ENCODE data around the gene VAMP8.
"Not testable (repeated sequence)": the region's sequence is repeated elsewhere in the genome, so short reads cannot be mapped to it uniquely, and the experiment has no call there.

VAMP8 gene

DNA sequence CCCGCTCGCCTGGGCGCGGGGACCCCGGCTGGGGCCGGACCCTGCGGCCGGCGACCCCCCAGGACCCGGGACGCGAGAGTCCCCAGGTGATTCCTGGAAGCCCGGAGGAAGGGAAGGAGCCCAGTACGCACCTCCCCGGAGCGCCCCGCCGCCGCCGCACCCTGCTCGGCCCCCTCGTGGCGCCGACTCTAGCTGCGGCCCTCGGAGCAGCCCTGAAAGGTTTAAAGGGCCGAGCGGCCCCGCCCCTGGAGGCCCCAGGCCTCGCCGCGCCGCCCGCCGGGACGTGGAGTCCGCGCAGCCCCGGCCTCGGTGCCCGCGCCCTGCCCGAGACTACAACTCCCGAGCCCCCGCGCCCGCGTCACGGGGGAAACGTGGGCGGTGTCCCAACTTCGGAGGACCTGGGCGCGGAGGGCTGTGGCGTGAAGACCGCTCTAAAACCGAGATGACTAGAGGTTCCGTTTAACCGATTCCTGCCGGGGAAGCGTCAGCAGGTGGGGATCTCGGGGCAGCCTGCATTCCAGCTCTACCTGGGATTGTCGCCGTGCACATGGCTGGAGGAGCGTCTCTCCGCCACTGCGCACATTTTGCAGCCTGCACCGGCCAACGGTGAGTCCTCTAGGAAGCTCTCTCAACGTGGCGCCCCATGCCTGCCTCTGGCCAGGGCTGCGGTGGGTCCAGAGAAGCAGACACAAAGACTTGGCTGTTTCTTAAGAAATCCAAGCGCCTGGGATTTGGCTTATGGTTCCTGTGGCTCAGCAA is 25.3 kb downstream of the VAMP8 start, which contains the start of gene TMEM150A:
Gene TMEM150A, minus strand, starts transcription at position 223 of the 759 bp plus-strand sequence. CDS start 750 bp downstream, outside the sequence.
- TF ChIP-seq ZFX (IDR thresholded peaks at IDR 0.05): peak; percentile 51
- TF ChIP-seq, protein P1, sequence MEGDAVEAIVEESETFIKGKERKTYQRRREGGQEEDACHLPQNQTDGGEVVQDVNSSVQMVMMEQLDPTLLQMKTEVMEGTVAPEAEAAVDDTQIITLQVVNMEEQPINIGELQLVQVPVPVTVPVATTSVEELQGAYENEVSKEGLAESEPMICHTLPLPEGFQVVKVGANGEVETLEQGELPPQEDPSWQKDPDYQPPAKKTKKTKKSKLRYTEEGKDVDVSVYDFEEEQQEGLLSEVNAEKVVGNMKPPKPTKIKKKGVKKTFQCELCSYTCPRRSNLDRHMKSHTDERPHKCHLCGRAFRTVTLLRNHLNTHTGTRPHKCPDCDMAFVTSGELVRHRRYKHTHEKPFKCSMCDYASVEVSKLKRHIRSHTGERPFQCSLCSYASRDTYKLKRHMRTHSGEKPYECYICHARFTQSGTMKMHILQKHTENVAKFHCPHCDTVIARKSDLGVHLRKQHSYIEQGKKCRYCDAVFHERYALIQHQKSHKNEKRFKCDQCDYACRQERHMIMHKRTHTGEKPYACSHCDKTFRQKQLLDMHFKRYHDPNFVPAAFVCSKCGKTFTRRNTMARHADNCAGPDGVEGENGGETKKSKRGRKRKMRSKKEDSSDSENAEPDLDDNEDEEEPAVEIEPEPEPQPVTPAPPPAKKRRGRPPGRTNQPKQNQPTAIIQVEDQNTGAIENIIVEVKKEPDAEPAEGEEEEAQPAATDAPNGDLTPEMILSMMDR (conservative IDR thresholded peaks at IDR 0.05): no peak; the same call in 1 of the 2 replicates
- peak within 1 kb of the TSS; percentile 69 for H3K27ac ChIP-seq

DNA sequence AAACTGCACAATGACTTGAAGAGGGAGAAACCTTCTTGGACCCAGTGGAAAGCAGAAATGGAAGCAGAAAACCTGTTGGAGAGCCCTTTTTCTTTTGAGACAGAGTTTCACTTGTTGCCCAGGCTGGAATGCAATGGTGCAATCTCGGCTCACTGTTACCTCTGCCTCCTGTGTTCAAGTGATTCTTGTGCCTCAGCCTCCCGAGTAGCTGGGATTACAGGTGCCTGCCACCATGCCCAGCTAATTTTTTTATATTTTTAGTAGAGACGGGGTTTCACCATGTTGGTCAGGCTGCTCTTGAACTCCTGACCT is 26.7 kb downstream of the VAMP8 start:
- H3K27ac ChIP-seq: not testable (repeated sequence)

DNA sequence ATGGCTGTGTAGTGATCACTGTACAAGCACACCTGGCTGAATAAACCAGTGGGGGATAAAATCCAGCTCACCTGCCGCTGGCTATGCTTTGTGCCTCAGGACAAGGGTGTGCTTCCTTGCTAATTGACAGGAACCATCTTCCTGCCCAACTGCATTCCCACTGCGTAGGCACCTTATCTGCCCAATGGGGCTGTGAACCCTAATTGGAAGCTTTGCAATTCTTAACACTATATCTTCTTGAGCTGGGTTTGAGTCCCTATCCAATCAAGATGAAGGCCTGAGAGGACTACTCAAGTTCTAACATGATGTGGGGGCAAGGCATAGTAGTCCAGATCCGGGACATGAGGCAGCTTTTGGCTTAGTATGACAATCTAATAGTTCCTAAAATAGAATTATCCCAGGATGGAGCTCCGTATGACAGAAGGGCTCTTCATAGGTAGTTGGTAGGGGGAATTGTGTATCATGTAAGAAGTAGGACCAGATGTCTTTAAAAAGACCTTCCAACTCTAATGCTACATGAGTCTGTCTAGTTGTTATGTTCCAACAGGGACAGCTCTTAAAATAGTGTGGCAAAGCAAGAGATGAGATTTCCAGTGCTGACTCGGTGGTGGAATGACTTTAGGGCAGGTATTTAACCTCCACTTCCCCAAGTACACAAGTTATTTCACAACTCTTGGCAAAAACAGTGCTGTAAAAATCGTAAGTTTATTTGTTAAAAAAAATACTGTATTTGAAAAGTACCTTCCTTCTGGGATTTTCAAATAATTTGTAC is 27.4 kb downstream of the VAMP8 start:
- TF ChIP-seq, protein P1 (conservative IDR thresholded peaks at IDR 0.05): no peak
- no peak for TF ChIP-seq ZFX (IDR thresholded peaks at IDR 0.05)
- H3K27ac ChIP-seq: no peak overlapping the region

DNA sequence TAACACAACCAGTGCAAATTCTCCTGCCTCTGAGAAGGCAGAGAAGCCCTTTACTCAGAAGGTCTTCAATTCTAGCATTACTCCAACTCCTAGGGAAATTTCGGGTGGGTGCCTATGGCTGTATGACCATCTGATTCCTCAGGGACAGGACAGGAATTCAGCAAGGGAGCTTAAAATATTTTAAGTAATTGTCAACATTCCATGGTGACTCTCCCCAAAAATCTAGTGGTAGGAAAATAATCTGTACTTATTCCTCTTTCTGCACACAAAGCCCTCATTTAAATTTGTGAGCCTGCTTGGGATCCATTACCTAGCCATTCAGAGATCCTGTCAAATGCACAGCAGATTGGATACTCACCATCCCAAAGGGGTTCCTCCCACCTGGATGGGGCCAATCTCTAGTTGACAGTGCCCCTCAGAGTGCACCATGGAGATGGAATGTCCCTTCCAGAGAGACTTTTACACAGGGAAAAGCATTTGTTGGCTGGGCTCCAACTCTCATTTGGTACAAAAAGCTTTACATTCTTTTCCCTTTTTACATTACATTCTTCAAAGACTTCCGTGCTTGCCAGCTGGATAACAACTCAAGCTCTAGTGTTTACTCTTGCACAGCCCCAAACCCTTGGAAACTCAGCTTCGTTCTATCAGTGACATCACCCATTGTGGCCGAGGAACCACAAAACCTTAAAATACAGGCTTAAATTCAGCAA is 28.2 kb downstream of the VAMP8 start:
- TF ChIP-seq ZFX (IDR thresholded peaks at IDR 0.05): no peak
- TF ChIP-seq, protein P1 (conservative IDR thresholded peaks at IDR 0.05): no peak
- no peak overlapping the region for H3K27ac ChIP-seq

DNA sequence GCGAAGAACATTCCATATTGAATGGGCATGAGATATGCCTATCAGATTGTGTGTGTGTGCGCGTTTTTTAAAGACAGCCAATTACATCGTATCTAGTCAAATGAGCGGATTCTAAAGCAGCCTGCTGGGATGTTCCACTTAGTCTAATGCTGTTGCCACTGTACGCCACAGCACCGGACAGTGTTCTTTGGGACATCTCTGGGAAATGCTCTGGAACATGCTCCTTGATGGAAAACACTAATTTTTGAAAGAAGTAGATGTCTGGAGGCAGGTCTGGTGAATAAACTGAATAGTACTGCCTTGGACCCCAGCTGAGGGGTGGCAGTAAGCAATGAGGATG is 28.7 kb downstream of the VAMP8 start:
- H3K27ac ChIP-seq: no peak overlapping the region

DNA sequence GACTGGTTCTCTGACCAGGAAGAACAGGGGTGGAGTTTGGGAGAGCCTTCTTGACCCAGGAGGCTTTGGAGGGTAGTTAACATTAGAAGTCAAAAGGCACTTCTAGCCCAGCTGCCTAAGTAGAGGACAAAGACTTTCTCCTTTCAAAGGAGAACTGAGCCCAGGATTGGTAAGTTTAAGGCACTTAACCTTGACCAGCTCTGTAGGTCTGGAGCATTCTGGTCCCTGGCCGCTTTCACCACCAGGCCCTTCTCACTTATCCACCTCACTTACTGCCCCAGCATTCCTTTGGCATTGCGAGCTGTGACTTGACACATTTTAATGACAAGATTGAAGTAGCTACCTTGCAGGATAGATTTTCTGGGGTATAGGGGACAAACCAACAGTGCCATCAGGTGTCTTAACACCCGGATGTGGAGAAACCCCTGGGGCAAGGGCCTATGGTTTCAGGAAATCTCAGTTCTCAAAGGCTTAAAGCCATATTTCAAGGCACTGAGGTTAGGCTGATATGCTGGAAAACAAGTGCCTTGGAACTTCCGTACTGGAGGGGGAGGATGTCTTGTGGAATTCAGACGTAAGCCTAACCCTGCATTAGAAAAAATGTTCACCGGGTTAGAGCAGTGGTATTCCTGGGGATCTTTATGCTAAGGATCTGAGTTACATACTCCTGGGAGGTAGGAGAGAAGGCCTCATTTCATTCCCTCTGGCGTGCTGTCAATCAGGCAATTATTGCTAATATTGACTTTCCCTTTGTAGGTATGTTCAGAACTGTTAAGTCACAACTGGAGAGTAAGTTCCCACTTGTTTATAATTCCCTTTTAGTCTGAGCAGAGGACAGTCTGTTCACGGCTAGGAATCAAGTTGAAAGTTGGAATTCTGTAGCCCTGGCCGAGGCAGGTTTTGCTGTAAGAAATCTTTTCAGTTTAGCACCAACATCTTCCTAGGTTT is 30.2 kb downstream of the VAMP8 start:
- H3K27ac ChIP-seq: no peak overlapping the region; the same call in 1 of the 2 replicates
- no peak for TF ChIP-seq ZFX (IDR thresholded peaks at IDR 0.05)
- TF ChIP-seq, protein P1 (conservative IDR thresholded peaks at IDR 0.05): no peak

More for the DNA sequence above, 28.7 kb downstream of the VAMP8 start:
- TF ChIP-seq ZFX (IDR thresholded peaks at IDR 0.05): no peak
- TF ChIP-seq, protein P1 (conservative IDR thresholded peaks at IDR 0.05): no peak

DNA sequence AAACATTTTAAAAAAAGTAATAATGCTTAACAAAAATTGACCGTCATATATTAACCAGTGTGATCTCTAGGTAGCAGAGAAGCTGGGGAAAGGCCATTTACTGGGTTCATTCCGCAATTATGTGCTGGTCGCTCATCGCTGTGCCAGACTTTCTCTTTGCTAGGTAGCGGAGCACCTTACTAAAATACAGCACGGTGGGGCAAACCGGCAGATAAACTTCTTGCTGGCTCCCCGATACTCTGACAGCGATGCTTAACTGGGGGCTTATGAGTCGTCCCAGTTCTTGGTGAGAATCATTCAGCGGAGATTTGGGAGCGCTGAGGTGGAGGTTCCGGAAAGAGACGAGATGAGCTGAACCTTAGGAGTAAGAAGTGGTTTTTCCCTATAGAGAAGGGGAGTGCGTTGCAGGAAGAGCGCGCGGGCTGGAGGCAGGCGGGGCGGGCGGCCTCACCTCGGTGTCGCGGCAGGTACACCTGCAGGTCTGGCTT is 33.9 kb downstream of the VAMP8 start:
- TF ChIP-seq, protein P1 (conservative IDR thresholded peaks at IDR 0.05): no peak
- no peak for TF ChIP-seq ZFX (IDR thresholded peaks at IDR 0.05)
- peak overlapping the region; percentile 79 for H3K27ac ChIP-seq
